HuH-7 (cell line): ENCODE results near the gene MRPS26.
"Not testable (repeated sequence)": the region's sequence is repeated elsewhere in the genome, so short reads cannot be mapped to it uniquely, and the experiment has no call there.

ENCODE experiments used
- DNase-seq: peaks from one replicate; pipeline ENCODE4 v3.0.0; 2011; ENCODE audit warnings: low spot score

The MRPS26 gene

GRCh38 chr20:3045816-3046676, at the start of gene MRPS26:
MRPS26 (plus strand) TSS chr20:3046052; CDS start chr20:3046069, 17 bp downstream.
- DNase-seq: peak; percentile 96

GRCh38 chr20:2998728-2999127, 47.1 kb upstream of the MRPS26 start:
- DNase-seq: no peak

GRCh38 chr20:3000852-3001523, 44.9 kb upstream of the MRPS26 start:
- peak; percentile 38 for DNase-seq

- DNase-seq: no peak
Measured at GRCh38 chr20:3003416-3003815, 42.4 kb upstream of the MRPS26 start.

GRCh38 chr20:3010985-3011723, 34.7 kb upstream of the MRPS26 start:
- no peak for DNase-seq

- no peak for DNase-seq
Measured at GRCh38 chr20:3011752-3012151, 34.1 kb upstream of the MRPS26 start.

GRCh38 chr20:3013771-3014170, 32.1 kb upstream of the MRPS26 start:
- DNase-seq: no peak

GRCh38 chr20:3014179-3014578, 31.7 kb upstream of the MRPS26 start:
- DNase-seq: no peak

- no peak for DNase-seq
Measured at GRCh38 chr20:3014662-3015061, 31.2 kb upstream of the MRPS26 start.

- DNase-seq: not testable (repeated sequence)
Measured at GRCh38 chr20:3015302-3015701, 30.6 kb upstream of the MRPS26 start.

GRCh38 chr20:3021327-3021726, 24.5 kb upstream of the MRPS26 start:
- DNase-seq: no peak

- no peak for DNase-seq
Measured at GRCh38 chr20:3021777-3022176, 24.1 kb upstream of the MRPS26 start.

GRCh38 chr20:3022559-3023490, 23.0 kb upstream of the MRPS26 start:
- not testable (repeated sequence) for DNase-seq

- no peak for DNase-seq
Measured at GRCh38 chr20:3027987-3028386, 17.9 kb upstream of the MRPS26 start.

GRCh38 chr20:3031524-3032147, 14.2 kb upstream of the MRPS26 start:
- DNase-seq: no peak

GRCh38 chr20:3032624-3033023, 13.2 kb upstream of the MRPS26 start:
- no peak for DNase-seq

GRCh38 chr20:3037654-3038053, 8.2 kb upstream of the MRPS26 start:
- DNase-seq: no peak

- no peak for DNase-seq
Measured at GRCh38 chr20:3038454-3038853, 7.4 kb upstream of the MRPS26 start.

- no peak for DNase-seq
Measured at GRCh38 chr20:3039426-3039825, 6.4 kb upstream of the MRPS26 start.

GRCh38 chr20:3040086-3040485, 5.8 kb upstream of the MRPS26 start:
- no peak for DNase-seq

GRCh38 chr20:3041854-3042409, 3.9 kb upstream of the MRPS26 start:
- DNase-seq: no peak
